ENCODE data around the gene PPP2R3A. TPM values are rescaled to one million over a fixed set of nuclear protein-coding genes. Genes with fewer than 3 reads are reported as not detected.

The PPP2R3A gene
- total and polyA plus RNA-seq, 2 experiments from 2014 or later = 6.4 to 15.2 TPM

DNA sequence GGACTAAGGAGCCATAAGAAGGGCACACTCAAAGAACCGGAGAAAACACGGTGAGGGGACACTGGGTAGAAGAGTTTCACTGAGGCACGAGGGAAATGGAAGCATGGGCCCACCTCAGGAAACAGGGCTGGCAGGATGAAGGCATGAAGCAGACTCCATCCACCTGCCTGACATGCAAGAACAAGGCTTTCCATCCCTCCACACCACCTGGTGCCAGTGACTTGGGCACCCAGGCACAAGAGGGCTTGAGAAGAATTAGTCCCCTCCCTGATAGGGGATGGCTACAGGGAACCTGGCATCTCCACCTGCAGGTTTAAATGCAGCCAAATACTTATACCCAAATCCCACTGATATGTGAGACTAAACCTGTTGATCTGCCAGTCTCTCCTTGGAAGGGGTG is 38.9 kb upstream of the PPP2R3A start (continued):
- TF ChIP-seq STAT1 (IDR thresholded peaks at IDR 0.05; ENCODE audit: unreplicated experiment) = no peak
- TF ChIP-seq, protein P1, sequence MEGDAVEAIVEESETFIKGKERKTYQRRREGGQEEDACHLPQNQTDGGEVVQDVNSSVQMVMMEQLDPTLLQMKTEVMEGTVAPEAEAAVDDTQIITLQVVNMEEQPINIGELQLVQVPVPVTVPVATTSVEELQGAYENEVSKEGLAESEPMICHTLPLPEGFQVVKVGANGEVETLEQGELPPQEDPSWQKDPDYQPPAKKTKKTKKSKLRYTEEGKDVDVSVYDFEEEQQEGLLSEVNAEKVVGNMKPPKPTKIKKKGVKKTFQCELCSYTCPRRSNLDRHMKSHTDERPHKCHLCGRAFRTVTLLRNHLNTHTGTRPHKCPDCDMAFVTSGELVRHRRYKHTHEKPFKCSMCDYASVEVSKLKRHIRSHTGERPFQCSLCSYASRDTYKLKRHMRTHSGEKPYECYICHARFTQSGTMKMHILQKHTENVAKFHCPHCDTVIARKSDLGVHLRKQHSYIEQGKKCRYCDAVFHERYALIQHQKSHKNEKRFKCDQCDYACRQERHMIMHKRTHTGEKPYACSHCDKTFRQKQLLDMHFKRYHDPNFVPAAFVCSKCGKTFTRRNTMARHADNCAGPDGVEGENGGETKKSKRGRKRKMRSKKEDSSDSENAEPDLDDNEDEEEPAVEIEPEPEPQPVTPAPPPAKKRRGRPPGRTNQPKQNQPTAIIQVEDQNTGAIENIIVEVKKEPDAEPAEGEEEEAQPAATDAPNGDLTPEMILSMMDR (conservative IDR thresholded peaks at IDR 0.05; ENCODE audit: low read depth in 2 of 2) = no peak
- no peak for TF ChIP-seq ZNF331 (CRISPR knock-in tag; IDR thresholded peaks at IDR 0.05; ENCODE audit: low read depth)
- no peak for TF ChIP-seq NANOG (IDR thresholded peaks at IDR 0.05; ENCODE audit: borderline replicate concordance)
- TF ChIP-seq ZNF114 (CRISPR knock-in tag; IDR thresholded peaks at IDR 0.05) = no peak
- TF ChIP-seq, protein P2, sequence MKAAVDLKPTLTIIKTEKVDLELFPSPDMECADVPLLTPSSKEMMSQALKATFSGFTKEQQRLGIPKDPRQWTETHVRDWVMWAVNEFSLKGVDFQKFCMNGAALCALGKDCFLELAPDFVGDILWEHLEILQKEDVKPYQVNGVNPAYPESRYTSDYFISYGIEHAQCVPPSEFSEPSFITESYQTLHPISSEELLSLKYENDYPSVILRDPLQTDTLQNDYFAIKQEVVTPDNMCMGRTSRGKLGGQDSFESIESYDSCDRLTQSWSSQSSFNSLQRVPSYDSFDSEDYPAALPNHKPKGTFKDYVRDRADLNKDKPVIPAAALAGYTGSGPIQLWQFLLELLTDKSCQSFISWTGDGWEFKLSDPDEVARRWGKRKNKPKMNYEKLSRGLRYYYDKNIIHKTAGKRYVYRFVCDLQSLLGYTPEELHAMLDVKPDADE (IDR thresholded peaks at IDR 0.05) = no peak
- no peak for TF ChIP-seq POLR2AphosphoS5 (IDR thresholded peaks at IDR 0.05; ENCODE audit: low read depth)

DNA sequence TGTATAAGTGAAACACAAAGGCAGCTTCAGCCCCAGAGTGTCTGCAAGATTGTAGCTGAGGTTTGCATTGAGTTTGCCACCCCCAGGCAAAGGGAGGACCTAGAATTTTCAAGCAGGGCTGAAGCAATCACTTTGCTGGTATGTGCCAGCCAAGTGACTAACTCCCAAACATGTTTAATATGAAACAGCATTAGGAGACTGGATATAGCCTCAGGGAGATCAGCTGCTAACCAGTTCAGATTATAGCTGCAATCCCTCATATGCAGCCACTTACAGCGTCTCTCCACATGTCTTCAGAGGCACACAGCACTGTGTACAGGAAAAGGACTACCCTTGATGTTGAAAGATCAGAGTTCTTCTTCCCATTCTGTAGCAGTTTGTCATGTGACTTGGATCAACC is 38.4 kb upstream of the PPP2R3A start:
- no peak overlapping the region for H3K4me3 ChIP-seq
- no peak overlapping the region for H3K4me3 Mint-ChIP-seq
- H3K27me3 ChIP-seq (ENCODE audit: insufficient read depth) = no peaks in the 10 kb centered on the region
- H3K27ac Mint-ChIP-seq = no peak overlapping the region
- ATAC-seq (no peak), DNase-seq (ENCODE audit: low spot score) (no peak)
- H3F3A ChIP-seq (replicated peaks; ENCODE audit: low read depth) = no peaks in the 10 kb centered on the region
- H2AFZ ChIP-seq = peak overlapping the region; percentile 32; the same call in 1 of the 2 replicates
- H3K4me1 ChIP-seq (ENCODE audit: insufficient read depth) = peaks cover 7% of the 10 kb centered on the region
- peaks cover 21% of the 10 kb centered on the region; the same call in 1 of the 2 replicates for H3K9me2 ChIP-seq (ENCODE audit: insufficient read depth)
- peaks cover 11% of the 10 kb centered on the region for H3K4me1 Mint-ChIP-seq
- no peaks in the 10 kb centered on the region for H4K20me1 ChIP-seq (replicated peaks; ENCODE audit: insufficient read depth)
- H3K36me3 Mint-ChIP-seq (ENCODE audit: low read depth) = no peaks in the 10 kb centered on the region
- H3K79me2 ChIP-seq (replicated peaks; ENCODE audit: insufficient read depth) = no peaks in the 10 kb centered on the region
- H3K9me3 Mint-ChIP-seq = no peaks in the 10 kb centered on the region; the same call in 2 of the 3 replicates
- H3K36me3 ChIP-seq (ENCODE audit: insufficient read depth) = no peaks in the 10 kb centered on the region
- peaks cover 3% of the 10 kb centered on the region for H3K27me3 Mint-ChIP-seq (ENCODE audit: insufficient read depth, low read depth, poor library complexity)
- H3K4me2 ChIP-seq = no peak overlapping the region
- no peak overlapping the region for H3K27ac ChIP-seq (ENCODE audit: low read depth)
- TF ChIP-seq, protein P3, sequence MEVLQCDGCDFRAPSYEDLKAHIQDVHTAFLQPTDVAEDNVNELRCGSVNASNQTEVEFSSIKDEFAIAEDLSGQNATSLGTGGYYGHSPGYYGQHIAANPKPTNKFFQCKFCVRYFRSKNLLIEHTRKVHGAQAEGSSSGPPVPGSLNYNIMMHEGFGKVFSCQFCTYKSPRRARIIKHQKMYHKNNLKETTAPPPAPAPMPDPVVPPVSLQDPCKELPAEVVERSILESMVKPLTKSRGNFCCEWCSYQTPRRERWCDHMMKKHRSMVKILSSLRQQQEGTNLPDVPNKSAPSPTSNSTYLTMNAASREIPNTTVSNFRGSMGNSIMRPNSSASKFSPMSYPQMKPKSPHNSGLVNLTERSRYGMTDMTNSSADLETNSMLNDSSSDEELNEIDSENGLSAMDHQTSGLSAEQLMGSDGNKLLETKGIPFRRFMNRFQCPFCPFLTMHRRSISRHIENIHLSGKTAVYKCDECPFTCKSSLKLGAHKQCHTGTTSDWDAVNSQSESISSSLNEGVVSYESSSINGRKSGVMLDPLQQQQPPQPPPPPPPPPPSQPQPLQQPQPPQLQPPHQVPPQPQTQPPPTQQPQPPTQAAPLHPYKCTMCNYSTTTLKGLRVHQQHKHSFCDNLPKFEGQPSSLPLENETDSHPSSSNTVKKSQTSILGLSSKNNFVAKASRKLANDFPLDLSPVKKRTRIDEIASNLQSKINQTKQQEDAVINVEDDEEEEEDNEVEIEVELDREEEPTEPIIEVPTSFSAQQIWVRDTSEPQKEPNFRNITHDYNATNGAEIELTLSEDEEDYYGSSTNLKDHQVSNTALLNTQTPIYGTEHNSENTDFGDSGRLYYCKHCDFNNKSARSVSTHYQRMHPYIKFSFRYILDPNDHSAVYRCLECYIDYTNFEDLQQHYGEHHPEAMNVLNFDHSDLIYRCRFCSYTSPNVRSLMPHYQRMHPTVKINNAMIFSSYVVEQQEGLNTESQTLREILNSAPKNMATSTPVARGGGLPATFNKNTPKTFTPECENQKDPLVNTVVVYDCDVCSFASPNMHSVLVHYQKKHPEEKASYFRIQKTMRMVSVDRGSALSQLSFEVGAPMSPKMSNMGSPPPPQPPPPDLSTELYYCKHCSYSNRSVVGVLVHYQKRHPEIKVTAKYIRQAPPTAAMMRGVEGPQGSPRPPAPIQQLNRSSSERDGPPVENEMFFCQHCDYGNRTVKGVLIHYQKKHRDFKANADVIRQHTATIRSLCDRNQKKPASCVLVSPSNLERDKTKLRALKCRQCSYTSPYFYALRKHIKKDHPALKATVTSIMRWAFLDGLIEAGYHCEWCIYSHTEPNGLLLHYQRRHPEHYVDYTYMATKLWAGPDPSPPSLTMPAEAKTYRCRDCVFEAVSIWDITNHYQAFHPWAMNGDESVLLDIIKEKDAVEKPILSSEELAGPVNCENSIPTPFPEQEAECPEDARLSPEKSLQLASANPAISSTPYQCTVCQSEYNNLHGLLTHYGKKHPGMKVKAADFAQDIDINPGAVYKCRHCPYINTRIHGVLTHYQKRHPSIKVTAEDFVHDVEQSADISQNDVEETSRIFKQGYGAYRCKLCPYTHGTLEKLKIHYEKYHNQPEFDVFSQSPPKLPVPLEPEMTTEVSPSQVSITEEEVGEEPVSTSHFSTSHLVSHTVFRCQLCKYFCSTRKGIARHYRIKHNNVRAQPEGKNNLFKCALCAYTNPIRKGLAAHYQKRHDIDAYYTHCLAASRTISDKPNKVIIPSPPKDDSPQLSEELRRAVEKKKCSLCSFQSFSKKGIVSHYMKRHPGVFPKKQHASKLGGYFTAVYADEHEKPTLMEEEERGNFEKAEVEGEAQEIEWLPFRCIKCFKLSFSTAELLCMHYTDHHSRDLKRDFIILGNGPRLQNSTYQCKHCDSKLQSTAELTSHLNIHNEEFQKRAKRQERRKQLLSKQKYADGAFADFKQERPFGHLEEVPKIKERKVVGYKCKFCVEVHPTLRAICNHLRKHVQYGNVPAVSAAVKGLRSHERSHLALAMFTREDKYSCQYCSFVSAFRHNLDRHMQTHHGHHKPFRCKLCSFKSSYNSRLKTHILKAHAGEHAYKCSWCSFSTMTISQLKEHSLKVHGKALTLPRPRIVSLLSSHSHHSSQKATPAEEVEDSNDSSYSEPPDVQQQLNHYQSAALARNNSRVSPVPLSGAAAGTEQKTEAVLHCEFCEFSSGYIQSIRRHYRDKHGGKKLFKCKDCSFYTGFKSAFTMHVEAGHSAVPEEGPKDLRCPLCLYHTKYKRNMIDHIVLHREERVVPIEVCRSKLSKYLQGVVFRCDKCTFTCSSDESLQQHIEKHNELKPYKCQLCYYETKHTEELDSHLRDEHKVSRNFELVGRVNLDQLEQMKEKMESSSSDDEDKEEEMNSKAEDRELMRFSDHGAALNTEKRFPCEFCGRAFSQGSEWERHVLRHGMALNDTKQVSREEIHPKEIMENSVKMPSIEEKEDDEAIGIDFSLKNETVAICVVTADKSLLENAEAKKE (CRISPR knock-in tag; IDR thresholded peaks at IDR 0.05) = no peak
- TF ChIP-seq EZH2phosphoT487 (IDR thresholded peaks at IDR 0.05; ENCODE audit: unreplicated experiment) (no peak), CREB1 (CRISPR knock-in tag; IDR thresholded peaks at IDR 0.05; ENCODE audit: low read depth) (no peak), POLR2AphosphoS5 (IDR thresholded peaks at IDR 0.05; ENCODE audit: low read depth) (no peak), ZNF331 (CRISPR knock-in tag; IDR thresholded peaks at IDR 0.05; ENCODE audit: low read depth) (no peak), JUNB (IDR thresholded peaks at IDR 0.05; ENCODE audit: unreplicated experiment) (no peak)
- TF ChIP-seq, protein P4, sequence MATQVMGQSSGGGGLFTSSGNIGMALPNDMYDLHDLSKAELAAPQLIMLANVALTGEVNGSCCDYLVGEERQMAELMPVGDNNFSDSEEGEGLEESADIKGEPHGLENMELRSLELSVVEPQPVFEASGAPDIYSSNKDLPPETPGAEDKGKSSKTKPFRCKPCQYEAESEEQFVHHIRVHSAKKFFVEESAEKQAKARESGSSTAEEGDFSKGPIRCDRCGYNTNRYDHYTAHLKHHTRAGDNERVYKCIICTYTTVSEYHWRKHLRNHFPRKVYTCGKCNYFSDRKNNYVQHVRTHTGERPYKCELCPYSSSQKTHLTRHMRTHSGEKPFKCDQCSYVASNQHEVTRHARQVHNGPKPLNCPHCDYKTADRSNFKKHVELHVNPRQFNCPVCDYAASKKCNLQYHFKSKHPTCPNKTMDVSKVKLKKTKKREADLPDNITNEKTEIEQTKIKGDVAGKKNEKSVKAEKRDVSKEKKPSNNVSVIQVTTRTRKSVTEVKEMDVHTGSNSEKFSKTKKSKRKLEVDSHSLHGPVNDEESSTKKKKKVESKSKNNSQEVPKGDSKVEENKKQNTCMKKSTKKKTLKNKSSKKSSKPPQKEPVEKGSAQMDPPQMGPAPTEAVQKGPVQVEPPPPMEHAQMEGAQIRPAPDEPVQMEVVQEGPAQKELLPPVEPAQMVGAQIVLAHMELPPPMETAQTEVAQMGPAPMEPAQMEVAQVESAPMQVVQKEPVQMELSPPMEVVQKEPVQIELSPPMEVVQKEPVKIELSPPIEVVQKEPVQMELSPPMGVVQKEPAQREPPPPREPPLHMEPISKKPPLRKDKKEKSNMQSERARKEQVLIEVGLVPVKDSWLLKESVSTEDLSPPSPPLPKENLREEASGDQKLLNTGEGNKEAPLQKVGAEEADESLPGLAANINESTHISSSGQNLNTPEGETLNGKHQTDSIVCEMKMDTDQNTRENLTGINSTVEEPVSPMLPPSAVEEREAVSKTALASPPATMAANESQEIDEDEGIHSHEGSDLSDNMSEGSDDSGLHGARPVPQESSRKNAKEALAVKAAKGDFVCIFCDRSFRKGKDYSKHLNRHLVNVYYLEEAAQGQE (IDR thresholded peaks at IDR 0.05; ENCODE audit: unreplicated experiment) = no peak
- TF ChIP-seq, protein P2 (IDR thresholded peaks at IDR 0.05) = no peak
